ENCODE results near the gene HVCN1.

- TF ChIP-seq EZH2 (IDR thresholded peaks at IDR 0.05; ENCODE audit: low read length, unreplicated experiment), result no peak
- TF ChIP-seq CTCF (conservative IDR thresholded peaks at IDR 0.05; ENCODE audit: low read depth, low read length), result no peak
- no peak for TF ChIP-seq EZH2phosphoT487 (IDR thresholded peaks at IDR 0.05; ENCODE audit: borderline replicate concordance, low read length)
These were observed 37.1 kb upstream of the HVCN1 start for GRCh38 chr12:110726028-110726427.
